ENCODE measurements around the gene ARHGAP32.

GRCh38 chr11:129106788-129107187 lies 85.3 kb downstream of the ARHGAP32 start:
- TF ChIP-seq CTCF (conservative IDR thresholded peaks at IDR 0.05 in 1 of 2, IDR thresholded peaks at IDR 0.05 in 1 of 2; ENCODE audit: low read depth in 1 of 2, low read length in 2 of 2), result no peak
- TF ChIP-seq EZH2 (IDR thresholded peaks at IDR 0.05; ENCODE audit: low read length, missing control alignments), result no peak

All from fibroblast of lung (primary cell).